ENCODE results near the gene STARD5.

GRCh38 chr15:81304226-81304625 lies 19.7 kb downstream of the STARD5 start:
- no peak for TF ChIP-seq CTCF (IDR thresholded peaks at IDR 0.05)
- TF ChIP-seq POLR2A (IDR thresholded peaks at IDR 0.05): no peak

All from Peyer's patch (tissue), 4 donors.